SK-N-MC (cell line): ENCODE measurements around the gene HDLBP.

ENCODE experiments used
- DNase-seq: peaks from one replicate; pipeline ENCODE4 v3.0.0-alpha.2; 2011; ENCODE audit warnings: low read depth, low spot score
- H3K27ac ChIP-seq: fragments of 200-600 bp; sonication (generic); 2 replicates; pipeline ENCODE4 v1.5.1; 2016; ENCODE audit warnings: mixed run types
- H3K36me3 ChIP-seq: fragments of 200-600 bp; sonication (generic); 2 replicates; pipeline ENCODE4 v1.6.1; 2017; ENCODE audit warnings: antibody characterized with exemption, low read length, mixed read lengths; ENCODE audit not compliant: insufficient read depth
- H3K4me3 ChIP-seq: fragments of 200-600 bp; sonication (generic); 2 replicates; pipeline ENCODE4 v1.5.1; 2016
- H3K9ac ChIP-seq: fragments of 200-600 bp; sonication (generic); 2 replicates; pipeline ENCODE4 v1.8.0; 2017; ENCODE audit warnings: mixed run types, mixed read lengths; ENCODE audit not compliant: insufficient read length
- H3K9me3 ChIP-seq: fragments of 200-600 bp; sonication (generic); 2 replicates; pipeline ENCODE4 v1.6.1; 2017; ENCODE audit warnings: low read depth, mild to moderate bottlenecking, antibody characterized with exemption, low read length, moderate library complexity, mixed read lengths
- EZH2 ChIP-seq: fragments of 200-600 bp; sonication (generic); IDR thresholded peaks from one replicate; pipeline ENCODE4 v1.6.1; 2017; ENCODE audit warnings: antibody characterized with exemption
- FOXP2 ChIP-seq: optimal IDR thresholded peaks from 2 replicates; pipeline ENCODE3; 2011; ENCODE audit warnings: mild to moderate bottlenecking, moderate library complexity; ENCODE audit not compliant: insufficient read depth; ENCODE audit errors: extremely low read length, control extremely low read depth
- POLR2AphosphoS5 ChIP-seq: IDR thresholded peaks from 2 replicates; pipeline ENCODE4 v1.6.1; 2012; ENCODE audit warnings: mild to moderate bottlenecking, low read depth, low read length, borderline replicate concordance

Gene HDLBP

GRCh38 chr2:241189856-241190201, 125.6 kb downstream of the HDLBP start:
- no peak overlapping the region for H3K9ac ChIP-seq

GRCh38 chr2:241189093-241189855, 126.2 kb downstream of the HDLBP start:
- H3K36me3 ChIP-seq, result no peaks in the 10 kb centered on the region
- no peaks in the 10 kb centered on the region for H3K9me3 ChIP-seq
- no peak overlapping the region for H3K9ac ChIP-seq
- DNase-seq, result no peak
- no peak overlapping the region for H3K4me3 ChIP-seq
- H3K27ac ChIP-seq, result no peak overlapping the region
- no peak for TF ChIP-seq POLR2AphosphoS5
- TF ChIP-seq EZH2, result no peak
- no peak for TF ChIP-seq FOXP2

More at GRCh38 chr2:241189856-241190201, 125.6 kb downstream of the HDLBP start:
- Histone ChIP-seq H3K36me3 (no peaks in the 10 kb centered on the region), H3K4me3 (no peak overlapping the region), H3K27ac (no peak overlapping the region), H3K9me3 (no peaks in the 10 kb centered on the region)
- TF ChIP-seq POLR2AphosphoS5 (no peak), EZH2 (no peak), FOXP2 (no peak)
- no peak for DNase-seq

GRCh38 chr2:241188361-241189092, 126.9 kb downstream of the HDLBP start, which contains the start of gene ANO7:
Gene ANO7 (plus strand): TSS chr2:241188677. CDS start chr2:241190064, 1,387 bp downstream.
- H3K27ac ChIP-seq, result 0 out of 2 replicates have a peak within 1 kb of the TSS, but pooled peaks have one; percentile 14
- DNase-seq, result no peak
- H3K9me3 ChIP-seq, result no peaks in the 10 kb centered on the region
- H3K4me3 ChIP-seq, result no peak within 1 kb of the TSS
- H3K9ac ChIP-seq, result no peak within 1 kb of the TSS
- no peaks in the 10 kb centered on the region for H3K36me3 ChIP-seq
- TF ChIP-seq POLR2AphosphoS5 (no peak), FOXP2 (no peak), EZH2 (no peak)

GRCh38 chr2:241187918-241188234, 127.6 kb downstream of the HDLBP start:
- no peak for DNase-seq
- H3K9ac ChIP-seq, result no peak overlapping the region
- H3K27ac ChIP-seq, result 0 out of 2 replicates have a peak overlapping the region, but pooled peaks have one; percentile 14
- no peaks in the 10 kb centered on the region for H3K9me3 ChIP-seq
- TF ChIP-seq FOXP2, result no peak
- no peak for TF ChIP-seq POLR2AphosphoS5
- no peak for TF ChIP-seq EZH2
- H3K36me3 ChIP-seq, result no peaks in the 10 kb centered on the region
- no peak overlapping the region for H3K4me3 ChIP-seq

GRCh38 chr2:241187101-241187917, 128.2 kb downstream of the HDLBP start:
- Histone ChIP-seq H3K27ac (peak overlapping the region; percentile 19; the same call in 1 of the 2 replicates), H3K9ac (no peak overlapping the region), H3K36me3 (no peaks in the 10 kb centered on the region), H3K4me3 (peak overlapping the region; percentile 56), H3K9me3 (no peaks in the 10 kb centered on the region)
- TF ChIP-seq FOXP2 (no peak), POLR2AphosphoS5 (no peak), EZH2 (no peak)
- DNase-seq, result peak; percentile 14

- H3K27ac ChIP-seq, result no peak overlapping the region
- H3K36me3 ChIP-seq, result no peaks in the 10 kb centered on the region
- TF ChIP-seq POLR2AphosphoS5 (no peak), EZH2 (no peak), FOXP2 (no peak)
- H3K9me3 ChIP-seq, result no peaks in the 10 kb centered on the region
- DNase-seq, result no peak
- no peak overlapping the region for H3K4me3 ChIP-seq
- no peak overlapping the region for H3K9ac ChIP-seq
Observed at GRCh38 chr2:241185961-241186360, 129.5 kb downstream of the HDLBP start.

- no peak overlapping the region for H3K4me3 ChIP-seq
- no peak for DNase-seq
- H3K27ac ChIP-seq, result no peak overlapping the region
- no peaks in the 10 kb centered on the region for H3K36me3 ChIP-seq
- TF ChIP-seq POLR2AphosphoS5, result no peak
- TF ChIP-seq EZH2, result no peak
- no peak for TF ChIP-seq FOXP2
- H3K9me3 ChIP-seq, result no peaks in the 10 kb centered on the region
- no peak overlapping the region for H3K9ac ChIP-seq
Observed at GRCh38 chr2:241184901-241185300, 130.6 kb downstream of the HDLBP start.

GRCh38 chr2:241183221-241183620, 132.3 kb downstream of the HDLBP start:
- no peak for TF ChIP-seq POLR2AphosphoS5
- TF ChIP-seq EZH2, result no peak
- no peak for TF ChIP-seq FOXP2

More at GRCh38 chr2:241183221-241183620, 132.3 kb downstream of the HDLBP start:
- no peak for DNase-seq
- no peak overlapping the region for H3K4me3 ChIP-seq
- H3K27ac ChIP-seq, result no peak overlapping the region
- no peaks in the 10 kb centered on the region for H3K36me3 ChIP-seq
- no peak overlapping the region for H3K9ac ChIP-seq
- no peaks in the 10 kb centered on the region for H3K9me3 ChIP-seq
